ENCODE measurements around the gene EFNA4.

DNA sequence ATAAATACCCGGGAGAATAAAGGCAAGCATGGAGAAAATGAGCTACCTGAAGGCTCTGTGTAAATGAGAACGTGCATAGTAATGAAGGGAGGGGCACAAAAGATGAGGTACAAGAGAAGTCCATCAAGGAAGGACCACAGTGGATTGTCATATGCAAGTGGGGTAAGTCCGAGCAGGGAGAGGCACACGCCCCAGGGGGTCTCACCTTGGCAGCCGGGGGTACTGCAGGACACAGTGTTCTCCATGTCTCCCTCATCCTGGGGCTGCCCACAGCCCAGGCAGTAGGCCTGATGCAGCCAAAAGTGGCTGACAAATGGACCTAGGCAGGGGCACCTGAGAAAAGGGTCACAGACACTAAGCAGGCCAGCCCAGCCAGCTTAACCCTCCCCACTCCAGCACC is 39.9 kb upstream of the EFNA4 start:
- TF ChIP-seq GATA3 (IDR thresholded peaks at IDR 0.05; ENCODE audit: low read depth, low read length) (no peak), GATA2 (IDR thresholded peaks at IDR 0.05; ENCODE audit: low read depth, low read length) (no peak)
